ENCODE data around the gene POLH. TPM values are rescaled to one million over a fixed set of nuclear protein-coding genes. Genes with fewer than 3 reads are reported as not detected.

POLH gene
- total RNA-seq, 1 experiment from 2014 or later: 29.1 TPM

Small RNA genes within 50 kb of the gene (small RNA-seq; reads per million reads assigned to genes)
- gene RF00426: not detected

Other genes with a start within 250 kb of the POLH start
- 4.8 and 6.4 TPM in 2 replicates for gene ZNF318, start 206.5 kb upstream of the POLH start, total RNA-seq (2014; rRNA removed; shearing (Covaris generic))
- 8.4 and 11.7 TPM in 2 replicates for gene ABCC10, start 148.6 kb upstream of the POLH start, total RNA-seq (2014; rRNA removed; shearing (Covaris generic))
- gene DLK2, start 120.6 kb upstream of the POLH start, total RNA-seq (2014; rRNA removed; shearing (Covaris generic)): 3.8 and 4.2 TPM in 2 replicates
- gene TJAP1, start 98.6 kb upstream of the POLH start, total RNA-seq (2014; rRNA removed; shearing (Covaris generic)): 19.4 and 21.3 TPM in 2 replicates
- gene LRRC73, start 65.8 kb upstream of the POLH start, total RNA-seq (2014; rRNA removed; shearing (Covaris generic)): 0.07 and 0.77 TPM in 2 replicates
- 94.2 and 100 TPM in 2 replicates for gene YIPF3, start 59.3 kb upstream of the POLH start, total RNA-seq (2014; rRNA removed; shearing (Covaris generic))
- gene POLR1C, start 59.1 kb upstream of the POLH start, total RNA-seq (2014; rRNA removed; shearing (Covaris generic)): 56.6 and 59.3 TPM in 2 replicates
- gene XPO5, start 147 bp upstream of the POLH start, total RNA-seq (2014; rRNA removed; shearing (Covaris generic)): 38.9 and 70.7 TPM in 2 replicates
- 32.5 and 33.7 TPM in 2 replicates for gene GTPBP2, start 53.1 kb downstream of the POLH start, total RNA-seq (2014; rRNA removed; shearing (Covaris generic))
- gene MAD2L1BP, start 59.7 kb downstream of the POLH start, total RNA-seq (2014; rRNA removed; shearing (Covaris generic)): 26.9 and 35.2 TPM in 2 replicates
- not detected in 2 replicates for gene RSPH9, start 68.9 kb downstream of the POLH start, total RNA-seq (2014; rRNA removed; shearing (Covaris generic))
- 102 and 120 TPM in 2 replicates for gene MRPS18A, start 111.6 kb downstream of the POLH start, total RNA-seq (2014; rRNA removed; shearing (Covaris generic))
- 40.2 and 64.5 TPM in 2 replicates for gene VEGFA, start 194.0 kb downstream of the POLH start, total RNA-seq (2014; rRNA removed; shearing (Covaris generic))

All from HT1080 (cell line).